ENCODE results near the gene METTL21A. TPM values are rescaled to one million over a fixed set of nuclear protein-coding genes. Genes with fewer than 3 reads are reported as not detected.

Gene METTL21A
- total and polyA plus RNA-seq, 2 of the 13 experiments (the other 11 are each of a cell fraction or from before 2014, with no cell fraction given): 42.4 to 61.2 TPM

GRCh38 chr2:207619764-207620203 lies 5.4 kb downstream of the METTL21A start (continued):
- TF ChIP-seq RCOR2 (CRISPR knock-in tag; IDR thresholded peaks at IDR 0.05): peak; percentile 42; the same call in 1 of the 2 replicates
- TF ChIP-seq ZGPAT (CRISPR knock-in tag; IDR thresholded peaks at IDR 0.05): peak; percentile 83
- TF ChIP-seq HMGXB3 (CRISPR knock-in tag; IDR thresholded peaks at IDR 0.05; ENCODE audit: borderline replicate concordance): peak; percentile 83; the same call in 1 of the 2 replicates
- no peak for TF ChIP-seq SOX6 (IDR thresholded peaks at IDR 0.05)
- peak; percentile 93 for TF ChIP-seq SOX6 (CRISPR knock-in tag; IDR thresholded peaks at IDR 0.05)
- TF ChIP-seq FOXA3 (CRISPR knock-in tag; IDR thresholded peaks at IDR 0.05): peak; percentile 91
- TF ChIP-seq ELF3 (CRISPR knock-in tag; IDR thresholded peaks at IDR 0.05): peak; percentile 73
- TF ChIP-seq BCL6 (CRISPR knock-in tag; IDR thresholded peaks at IDR 0.05): peak; percentile 50; the same call in 1 of the 2 replicates
- TF ChIP-seq SOX5 (CRISPR knock-in tag; IDR thresholded peaks at IDR 0.05; ENCODE audit: borderline replicate concordance): peak; percentile 86
- TF ChIP-seq REPIN1 (CRISPR knock-in tag; IDR thresholded peaks at IDR 0.05; ENCODE audit: borderline replicate concordance, low read depth): peak; percentile 87
- TF ChIP-seq FOXP1 (IDR thresholded peaks at IDR 0.05): peak; percentile 55; the same call in 1 of the 2 replicates
- TF ChIP-seq FOXP1 (CRISPR knock-in tag; IDR thresholded peaks at IDR 0.05): peak; percentile 84
- peak; percentile 88 for TF ChIP-seq ARID3A (IDR thresholded peaks at IDR 0.05; ENCODE audit: low read depth, low read length)
- TF ChIP-seq SP4 (CRISPR knock-in tag; IDR thresholded peaks at IDR 0.05): no peak
- TF ChIP-seq HMGA1 (CRISPR knock-in tag; conservative IDR thresholded peaks at IDR 0.05): no peak
- 0 out of 2 replicates have a peak, but pooled peaks have one; percentile 52 for TF ChIP-seq SNAPC4 (CRISPR knock-in tag; IDR thresholded peaks at IDR 0.05)
- peak; percentile 54 for TF ChIP-seq ERF (CRISPR knock-in tag; IDR thresholded peaks at IDR 0.05)
- peak; percentile 65 for TF ChIP-seq NR2F6 (IDR thresholded peaks at IDR 0.05)
- TF ChIP-seq NR2F6 (CRISPR knock-in tag; IDR thresholded peaks at IDR 0.05): peak; percentile 63; the same call in 1 of the 2 replicates
- peak; percentile 65 for TF ChIP-seq MED1 (CRISPR knock-in tag; IDR thresholded peaks at IDR 0.05)
- TF ChIP-seq NR2F2 (IDR thresholded peaks at IDR 0.05; ENCODE audit: borderline replicate concordance, low read depth): peak; percentile 40; the same call in 1 of the 2 replicates

All from HepG2 (cell line).